Urothelium cell line (cell line): ENCODE measurements around the gene NAP1L1.
"Not testable (repeated sequence)": the region's sequence is repeated elsewhere in the genome, so short reads cannot be mapped to it uniquely, and the experiment has no call there.

ENCODE experiments used
- DNase-seq: peaks from one replicate; pipeline ENCODE4 v3.0.0; 2011; ENCODE audit warnings: low spot score, mixed read lengths
- FAIRE-seq: peaks from 2 replicates; lab custom pipeline; 2011; peaks lifted over from hg19 to GRCh38; lab: Jason Lieb, UNC

The NAP1L1 gene

GRCh38 chr12:75995691-75996090, 88.8 kb downstream of the NAP1L1 start:
- FAIRE-seq, result no peak

GRCh38 chr12:75994069-75994740, 90.3 kb downstream of the NAP1L1 start:
- DNase-seq (no peak), FAIRE-seq (no peak)

More at GRCh38 chr12:75995691-75996090, 88.8 kb downstream of the NAP1L1 start:
- DNase-seq, result no peak

GRCh38 chr12:75991753-75992152, 92.7 kb downstream of the NAP1L1 start:
- DNase-seq, result no peak
- FAIRE-seq, result no peak

- FAIRE-seq (no peak), DNase-seq (no peak)
Measured at GRCh38 chr12:75990189-75990912, 94.1 kb downstream of the NAP1L1 start.

GRCh38 chr12:75987709-75988108, 96.8 kb downstream of the NAP1L1 start:
- FAIRE-seq, DNase-seq: not testable (repeated sequence)
